Esophagus squamous epithelium (tissue), 5 donors: ENCODE results near the gene TK2. TPM values are rescaled to one million over a fixed set of nuclear protein-coding genes. Genes with fewer than 3 reads are reported as not detected.

Experiments used
- DNase-seq: peaks from one replicate; lab custom pipeline; 2025; lab: John Stamatoyannopoulos, UW
- H3K27ac ChIP-seq, 4 donors: fragments of 200-600 bp; sonication (generic); one replicate each; pipeline ENCODE4 v1.5.1; 2016 to 2019; ENCODE audit warnings: mild to moderate bottlenecking in 1 of 4
- H3K27me3 ChIP-seq, 4 donors: fragments of 200-600 bp; sonication (generic); 1 replicate in 3 of 4; 2 replicates in 1 of 4; pipeline versions ENCODE4 v1.5.1 to v1.6.0; 2017 to 2021; ENCODE audit warnings: antibody characterized with exemption in 1 of 4
- H3K36me3 ChIP-seq, 3 donors: fragments of 200-600 bp; sonication (generic); one replicate each; pipeline ENCODE4 v1.5.1; 2016 to 2019
- H3K4me1 ChIP-seq, 3 donors: fragments of 200-600 bp; sonication (generic); one replicate each; pipeline ENCODE4 v1.5.1; 2017 to 2019
- H3K4me3 ChIP-seq, 4 donors: fragments of 200-600 bp; sonication (generic); 1 replicate in 3 of 4; 2 replicates in 1 of 4; pipeline ENCODE4 v1.5.1; 2016 to 2019; ENCODE audit warnings: mild to moderate bottlenecking in 2 of 4, moderate library complexity in 1 of 4
- H3K9me3 ChIP-seq, 3 donors: fragments of 200-600 bp; sonication (generic); one replicate each; pipeline ENCODE4 v1.5.1; 2016 to 2019
- CTCF ChIP-seq, 6 experiments: fragments of 450-650 bp in 4 of 6; fragments of 200-600 bp in 2 of 6; sonication (generic) in 2 of 6; IDR thresholded peaks; one replicate each; pipeline ENCODE4 v1.5.1; 2016 to 2019; ENCODE audit warnings: antibody characterized with exemption in 6 of 6, mild to moderate bottlenecking in 4 of 6, moderate library complexity in 4 of 6
- POLR2A ChIP-seq, 4 donors: fragments of 450-650 bp; IDR thresholded peaks; one replicate each; pipeline ENCODE4 v1.6.1; 2017; ENCODE audit warnings: antibody characterized with exemption in 4 of 4, mild to moderate bottlenecking in 4 of 4, moderate library complexity in 3 of 4
- whole genome bisulfite sequencing, 2 donors: methylation state at CpG; one replicate each; pipeline ENCODE4 v1.1.5; 2018; 5-methylcytosine and 5-hydroxymethylcytosine counted together
- intact Hi-C: fragments of 100-400 bp; cut with DNase I; formaldehyde crosslinking; loops from one replicate; pipeline ENCODE4 v1.15.0; 2022
- total RNA-seq, 4 donors: library from RNA; depleted of rRNA; stranded (reverse); fragments of >200 nt; gene quantifications; one replicate each; pipeline ENCODE4 v1.1.0, GENCODE V29; 2016
- donor health status: DM: yes; HTN: yes; CAD: no.

Gene TK2
- total RNA-seq, 4 donors from 2014 or later: 5.6 to 22.5 (median 13.5) TPM

GRCh38 chr16:66478733-66479511 lies 71.0 kb downstream of the TK2 start:
- WGBS, 2 donors: 9 to 17% methylated on average over 8 of the region's 10 CpGs
- Histone ChIP-seq H3K9me3 (no peaks in the 10 kb centered on the region), H3K4me3 (no peak overlapping the region), H3K36me3 (no peaks in the 10 kb centered on the region), H3K27ac (no peak overlapping the region), H3K4me1 (peaks cover 10 to 54% (median 12%) of the 10 kb centered on the region in 3 donors), H3K27me3 (peaks cover 0 to 26% (median 0%) of the 10 kb centered on the region in 4 donors)
- no peak for DNase-seq
- intact Hi-C loops: loop anchor here (10.0 kb wide), 1 partner anchor 126 kb away; the partner anchor contains the start of gene CMTM3
- TF ChIP-seq POLR2A (IDR thresholded peaks at IDR 0.05) (no peak), CTCF (IDR thresholded peaks at IDR 0.05) (peak; percentile 62 to 86 (median 78))

GRCh38 chr16:66477028-66477515 lies 72.8 kb downstream of the TK2 start:
- DNase-seq: no peak
- 20 to 85% methylated on average over 1 of the region's 2 CpGs for WGBS, 2 donors
- intact Hi-C loops: loop anchor here (10.0 kb wide), 1 partner anchor 128 kb away; the partner anchor contains the start of gene CMTM3

GRCh38 chr16:66476328-66477027 lies 73.4 kb downstream of the TK2 start:
- WGBS, 2 donors: 37 to 62% methylated on average over 4 to 6 of the region's 8 CpGs
- H3K36me3 ChIP-seq: no peaks in the 10 kb centered on the region
- peaks cover 0 to 26% (median 0%) of the 10 kb centered on the region in 4 donors for H3K27me3 ChIP-seq
- TF ChIP-seq POLR2A (IDR thresholded peaks at IDR 0.05) (no peak), CTCF (IDR thresholded peaks at IDR 0.05) (no peak)
- no peak overlapping the region for H3K4me3 ChIP-seq
- H3K4me1 ChIP-seq: peaks cover 8 to 47% (median 10%) of the 10 kb centered on the region in 3 donors
- intact Hi-C loops: loop anchor here (10.0 kb wide), 1 partner anchor 128 kb away; the partner anchor contains the start of gene CMTM3
- no peak for DNase-seq
- H3K27ac ChIP-seq: no peak overlapping the region
- no peaks in the 10 kb centered on the region for H3K9me3 ChIP-seq

More at GRCh38 chr16:66477028-66477515, 72.8 kb downstream of the TK2 start:
- no peaks in the 10 kb centered on the region for H3K36me3 ChIP-seq
- H3K27me3 ChIP-seq: peaks cover 0 to 26% (median 0%) of the 10 kb centered on the region in 4 donors
- no peak overlapping the region for H3K27ac ChIP-seq
- H3K9me3 ChIP-seq: no peaks in the 10 kb centered on the region
- TF ChIP-seq POLR2A (IDR thresholded peaks at IDR 0.05) (no peak), CTCF (IDR thresholded peaks at IDR 0.05) (no peak)
- peaks cover 8 to 48% (median 10%) of the 10 kb centered on the region in 3 donors for H3K4me1 ChIP-seq
- H3K4me3 ChIP-seq: no peak overlapping the region

- WGBS, 2 donors: 62 to 89% methylated on average over 2 of the region's 2 CpGs
- TF ChIP-seq CTCF (IDR thresholded peaks at IDR 0.05): no peak
- no peak for TF ChIP-seq POLR2A (IDR thresholded peaks at IDR 0.05)
Observed at GRCh38 chr16:66475232-66475631, 74.7 kb downstream of the TK2 start.

More at GRCh38 chr16:66475232-66475631, 74.7 kb downstream of the TK2 start:
- Histone ChIP-seq H3K4me3 (no peak overlapping the region), H3K9me3 (no peaks in the 10 kb centered on the region), H3K27ac (no peak overlapping the region), H3K27me3 (peaks cover 0 to 26% (median 0%) of the 10 kb centered on the region in 4 donors), H3K36me3 (no peaks in the 10 kb centered on the region), H3K4me1 (peaks cover 0 to 34% (median 6%) of the 10 kb centered on the region in 3 donors)
- intact Hi-C loops: loop anchor here (10.0 kb wide), 1 partner anchor 130 kb away; the partner anchor contains the start of gene CMTM3
- no peak for DNase-seq
